ENCODE data around the gene SRGAP1.
"Not testable (repeated sequence)": the region's sequence is repeated elsewhere in the genome, so short reads cannot be mapped to it uniquely, and the experiment has no call there.

The SRGAP1 gene

GRCh38 chr12:63874897-63875480, 30.5 kb downstream of the SRGAP1 start:
- DNase-seq, result no peak

GRCh38 chr12:63875703-63876102, 31.2 kb downstream of the SRGAP1 start:
- no peak for DNase-seq

GRCh38 chr12:63876980-63877379, 32.5 kb downstream of the SRGAP1 start:
- no peak for DNase-seq

- DNase-seq, result no peak
Measured at GRCh38 chr12:63877693-63878092, 33.2 kb downstream of the SRGAP1 start.

GRCh38 chr12:63880235-63880634, 35.7 kb downstream of the SRGAP1 start:
- not testable (repeated sequence) for DNase-seq

- no peak for DNase-seq
Measured at GRCh38 chr12:63880742-63881263, 36.3 kb downstream of the SRGAP1 start.

- peak; percentile 45 for DNase-seq
Measured at GRCh38 chr12:63882844-63883243, 38.3 kb downstream of the SRGAP1 start.

GRCh38 chr12:63885401-63885800, 40.9 kb downstream of the SRGAP1 start:
- DNase-seq, result no peak

- DNase-seq, result no peak
Measured at GRCh38 chr12:63888908-63889635, 44.6 kb downstream of the SRGAP1 start.

GRCh38 chr12:63889721-63890509, 45.4 kb downstream of the SRGAP1 start:
- no peak for DNase-seq

- no peak for DNase-seq
Measured at GRCh38 chr12:63893170-63893569, 48.7 kb downstream of the SRGAP1 start.

- no peak for DNase-seq
Measured at GRCh38 chr12:63894132-63894531, 49.6 kb downstream of the SRGAP1 start.

GRCh38 chr12:63895841-63896240, 51.3 kb downstream of the SRGAP1 start:
- DNase-seq, result no peak

GRCh38 chr12:63897931-63898330, 53.4 kb downstream of the SRGAP1 start:
- no peak for DNase-seq

GRCh38 chr12:63898764-63899337, 54.4 kb downstream of the SRGAP1 start:
- no peak for DNase-seq

- no peak for DNase-seq
Measured at GRCh38 chr12:63899396-63899795, 54.9 kb downstream of the SRGAP1 start.

- no peak for DNase-seq
Measured at GRCh38 chr12:63900922-63901793, 56.7 kb downstream of the SRGAP1 start.

GRCh38 chr12:63904653-63905052, 60.2 kb downstream of the SRGAP1 start:
- no peak for DNase-seq

- DNase-seq, result no peak
Measured at GRCh38 chr12:63905544-63905943, 61.0 kb downstream of the SRGAP1 start.

GRCh38 chr12:63906876-63907275, 62.4 kb downstream of the SRGAP1 start:
- DNase-seq, result no peak

- DNase-seq, result no peak
Measured at GRCh38 chr12:63907561-63907960, 63.1 kb downstream of the SRGAP1 start.

GRCh38 chr12:63909746-63910145, 65.2 kb downstream of the SRGAP1 start:
- no peak for DNase-seq

Measured in NCI-H1436 treated with DMSO at 0.1 percent for 48 hours (cell line).